HepG2 (cell line): ENCODE measurements around the gene BAIAP2L1.

ENCODE experiments used
- CTCF ChIP-seq: sonication (generic); formaldehyde crosslinking; IDR thresholded peaks from 2 replicates; pipeline ENCODE4 v1.5.0; 2020; ENCODE audit warnings: mild to moderate bottlenecking, missing genetic modification reagents, moderate library complexity
- EED ChIP-seq: sonication (generic); formaldehyde crosslinking; IDR thresholded peaks from 2 replicates; pipeline ENCODE4 v1.5.0; 2020; ENCODE audit warnings: mild to moderate bottlenecking, missing genetic modification reagents
- MBNL3 ChIP-seq: fragments of 250-450 bp; sonication (Bioruptor Pico); conservative IDR thresholded peaks from 2 replicates; pipeline ENCODE4 v1.8.0; 2022; ENCODE audit warnings: mild to moderate bottlenecking, inconsistent platforms
- RNF2 ChIP-seq: fragments of 450-650 bp; conservative IDR thresholded peaks from 2 replicates; pipeline ENCODE4 v1.6.1; 2016; ENCODE audit warnings: low read depth
- TBP ChIP-seq: sonication (generic); formaldehyde crosslinking; IDR thresholded peaks from 2 replicates; pipeline ENCODE4 v1.5.0; 2020; ENCODE audit warnings: missing genetic modification reagents
- TEAD2 ChIP-seq: sonication (generic); formaldehyde crosslinking; IDR thresholded peaks from 2 replicates; pipeline ENCODE4 v1.9.0; 2021; ENCODE audit warnings: missing genetic modification reagents
- USF2 ChIP-seq, 2 experiments: sonication (generic) in 1 of 2; formaldehyde crosslinking in 1 of 2; IDR thresholded peaks; 2 replicates each; pipeline versions ENCODE4 v1.5.1 to v1.6.1; 2011 to 2020; ENCODE audit warnings: borderline replicate concordance in 1 of 2, low read depth in 1 of 2, low read length in 1 of 2, mild to moderate bottlenecking in 1 of 2, missing genetic modification reagents in 1 of 2, moderate library complexity in 1 of 2
- ZNF232 ChIP-seq: sonication (generic); formaldehyde crosslinking; IDR thresholded peaks from 2 replicates; pipeline ENCODE4 v1.4.0; 2020; ENCODE audit warnings: missing genetic modification reagents, borderline replicate concordance
- ZNF703 ChIP-seq: sonication (generic); formaldehyde crosslinking; IDR thresholded peaks from 2 replicates; pipeline ENCODE4 v1.5.1; 2020; ENCODE audit warnings: missing genetic modification reagents, mild to moderate bottlenecking, moderate library complexity, borderline replicate concordance
- TF ChIP-seq, protein P1 (sequence below): sonication (generic); formaldehyde crosslinking; conservative IDR thresholded peaks from 2 replicates; pipeline ENCODE4 v1.8.1; 2023; ENCODE audit warnings: missing genetic modification reagents
- TF ChIP-seq, protein P2 (sequence below): sonication (generic); formaldehyde crosslinking; IDR thresholded peaks from 2 replicates; pipeline ENCODE4 v1.4.0; 2020; ENCODE audit warnings: missing genetic modification reagents, low read depth, mild to moderate bottlenecking, borderline replicate concordance

DNA sequence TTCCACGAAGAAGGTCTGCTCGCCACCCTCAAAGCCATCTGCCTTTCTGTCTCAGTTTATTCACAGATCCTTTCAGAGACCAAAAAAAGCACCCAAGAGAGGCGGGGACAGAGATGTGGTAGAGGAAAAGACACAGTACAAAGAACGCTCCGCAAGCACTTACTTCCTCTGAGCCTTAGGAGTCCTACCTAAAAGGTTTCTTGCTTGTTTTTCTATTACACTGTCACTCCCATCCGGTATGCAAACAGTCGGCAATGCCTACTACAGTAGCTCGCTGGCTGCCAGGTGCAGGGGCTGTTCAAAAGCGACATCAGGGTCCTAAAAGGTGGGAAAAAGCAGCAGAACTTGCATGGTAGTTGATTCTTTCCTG lies 149.7 kb downstream of the BAIAP2L1 start:
- TF ChIP-seq ZNF232 (CRISPR knock-in tag) (no peak), CTCF (CRISPR knock-in tag) (no peak), ZNF703 (CRISPR knock-in tag) (no peak), USF2 (IDR thresholded peaks at IDR 0.05; ENCODE audit: low read depth, low read length) (no peak), USF2 (CRISPR knock-in tag; IDR thresholded peaks at IDR 0.05; ENCODE audit: borderline replicate concordance) (no peak), MBNL3 (CRISPR knock-in tag) (no peak), TBP (CRISPR knock-in tag) (no peak), RNF2 (no peak), EED (no peak), TEAD2 (CRISPR knock-in tag) (no peak)
- TF ChIP-seq, protein P1, sequence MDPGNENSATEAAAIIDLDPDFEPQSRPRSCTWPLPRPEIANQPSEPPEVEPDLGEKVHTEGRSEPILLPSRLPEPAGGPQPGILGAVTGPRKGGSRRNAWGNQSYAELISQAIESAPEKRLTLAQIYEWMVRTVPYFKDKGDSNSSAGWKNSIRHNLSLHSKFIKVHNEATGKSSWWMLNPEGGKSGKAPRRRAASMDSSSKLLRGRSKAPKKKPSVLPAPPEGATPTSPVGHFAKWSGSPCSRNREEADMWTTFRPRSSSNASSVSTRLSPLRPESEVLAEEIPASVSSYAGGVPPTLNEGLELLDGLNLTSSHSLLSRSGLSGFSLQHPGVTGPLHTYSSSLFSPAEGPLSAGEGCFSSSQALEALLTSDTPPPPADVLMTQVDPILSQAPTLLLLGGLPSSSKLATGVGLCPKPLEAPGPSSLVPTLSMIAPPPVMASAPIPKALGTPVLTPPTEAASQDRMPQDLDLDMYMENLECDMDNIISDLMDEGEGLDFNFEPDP: no peak
- TF ChIP-seq, protein P2, sequence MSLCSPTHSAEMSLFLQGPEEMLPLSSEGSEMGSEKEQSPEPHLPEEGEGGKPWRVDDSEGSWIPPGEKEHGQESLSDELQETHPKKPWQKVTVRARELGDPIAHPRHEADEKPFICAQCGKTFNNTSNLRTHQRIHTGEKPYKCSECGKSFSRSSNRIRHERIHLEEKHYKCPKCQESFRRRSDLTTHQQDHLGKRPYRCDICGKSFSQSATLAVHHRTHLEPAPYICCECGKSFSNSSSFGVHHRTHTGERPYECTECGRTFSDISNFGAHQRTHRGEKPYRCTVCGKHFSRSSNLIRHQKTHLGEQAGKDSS (CRISPR knock-in tag): no peak
